GM19240 (cell line): ENCODE data around the gene CHCHD3.
"Not testable (repeated sequence)": the region's sequence is repeated elsewhere in the genome, so short reads cannot be mapped to it uniquely, and the experiment has no call there.

Source experiments
- DNase-seq: peaks from one replicate; pipeline ENCODE4 v3.0.0; 2011; ENCODE audit warnings: low spot score; ENCODE audit not compliant: insufficient read length

The CHCHD3 gene

GRCh38 chr7:133003052-133003910 lies 78.6 kb downstream of the CHCHD3 start:
- DNase-seq: no peak

- DNase-seq: no peak
These were observed 80.2 kb downstream of the CHCHD3 start for GRCh38 chr7:133001727-133002126.

GRCh38 chr7:132999845-133000244 lies 82.0 kb downstream of the CHCHD3 start:
- DNase-seq: no peak

- DNase-seq: no peak
These were observed 83.1 kb downstream of the CHCHD3 start for GRCh38 chr7:132998763-132999162.

- no peak for DNase-seq
These were observed 84.4 kb downstream of the CHCHD3 start for GRCh38 chr7:132997505-132997904.

GRCh38 chr7:132996581-132997242 lies 85.2 kb downstream of the CHCHD3 start:
- no peak for DNase-seq

- no peak for DNase-seq
These were observed 88.4 kb downstream of the CHCHD3 start for GRCh38 chr7:132993377-132994013.

GRCh38 chr7:132991615-132992587 lies 90.0 kb downstream of the CHCHD3 start:
- DNase-seq: no peak

- no peak for DNase-seq
These were observed 93.8 kb downstream of the CHCHD3 start for GRCh38 chr7:132988117-132988516.

- no peak for DNase-seq
These were observed 101.5 kb downstream of the CHCHD3 start for GRCh38 chr7:132980402-132980801.

- DNase-seq: no peak
These were observed 102.4 kb downstream of the CHCHD3 start for GRCh38 chr7:132979524-132979923.

GRCh38 chr7:132977234-132977633 lies 104.7 kb downstream of the CHCHD3 start:
- no peak for DNase-seq

GRCh38 chr7:132972745-132973144 lies 109.1 kb downstream of the CHCHD3 start:
- no peak for DNase-seq

GRCh38 chr7:132970257-132970656 lies 111.6 kb downstream of the CHCHD3 start:
- DNase-seq: no peak

GRCh38 chr7:132969520-132969919 lies 112.4 kb downstream of the CHCHD3 start:
- DNase-seq: no peak

GRCh38 chr7:132967470-132967848 lies 114.4 kb downstream of the CHCHD3 start:
- DNase-seq: not testable (repeated sequence)

- DNase-seq: no peak
These were observed 115.0 kb downstream of the CHCHD3 start for GRCh38 chr7:132966754-132967469.

GRCh38 chr7:132965951-132966350 lies 115.9 kb downstream of the CHCHD3 start:
- DNase-seq: no peak

GRCh38 chr7:132964876-132965275 lies 117.0 kb downstream of the CHCHD3 start:
- no peak for DNase-seq

- DNase-seq: no peak
These were observed 122.0 kb downstream of the CHCHD3 start for GRCh38 chr7:132959891-132960290.
